ENCODE results near the gene SURF6. TPM values are rescaled to one million over a fixed set of nuclear protein-coding genes. Genes with fewer than 3 reads are reported as not detected.

SURF6 gene
- total and polyA plus RNA-seq, 2 of the 8 experiments (the other 6 are each of a cell fraction or from before 2014, with no cell fraction given) = 6.1 to 23.7 TPM

DNA sequence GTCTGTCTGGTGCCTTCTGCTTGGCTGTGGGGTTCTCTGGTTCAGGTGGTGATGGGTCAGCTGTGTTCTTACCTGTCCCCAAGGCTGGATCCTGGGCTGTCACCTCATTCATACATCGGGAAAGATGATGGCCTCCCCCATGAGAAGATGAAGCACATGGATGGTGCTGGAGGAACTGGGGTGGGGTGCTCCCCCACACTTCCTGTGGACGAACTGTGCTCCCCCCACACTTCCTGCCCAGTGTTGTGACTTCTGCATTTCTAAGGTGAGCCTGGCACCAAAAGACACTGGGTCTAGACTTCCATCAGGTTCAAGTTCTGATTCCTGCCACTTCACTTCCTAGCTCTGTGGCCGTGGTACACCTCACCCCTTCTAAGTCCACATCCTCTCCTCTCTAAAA is 4.3 kb upstream of the SURF6 start:
- TF ChIP-seq SAP30 (IDR thresholded peaks at IDR 0.05; ENCODE audit: insufficient read depth, insufficient replicate concordance, low read length) (no peak), CREB1 (IDR thresholded peaks at IDR 0.05) (no peak), SIN3A (conservative IDR thresholded peaks at IDR 0.05 in 1 of 2, IDR thresholded peaks at IDR 0.05 in 1 of 2; ENCODE audit: low read depth in 1 of 2, low read length in 2 of 2) (no peak), EP300 (IDR thresholded peaks at IDR 0.05; ENCODE audit: borderline replicate concordance in 1 of 2, low read depth in 2 of 2, low read length in 2 of 2) (no peak), CBX5 (IDR thresholded peaks at IDR 0.05; ENCODE audit: low read depth, low read length) (no peak), RFX5 (IDR thresholded peaks at IDR 0.05; ENCODE audit: borderline replicate concordance, low read depth, low read length) (no peak), CTBP2 (IDR thresholded peaks at IDR 0.05; ENCODE audit: borderline replicate concordance, insufficient read depth, insufficient read length, low read length) (no peak), SIX5 (IDR thresholded peaks at IDR 0.05; ENCODE audit: low read depth, low read length) (no peak), SRF (IDR thresholded peaks at IDR 0.05; ENCODE audit: low read depth, low read length) (no peak), TAF7 (optimal IDR thresholded peaks at IDR 0.05; ENCODE audit: borderline replicate concordance, low read depth, low read length) (no peak)
- Histone ChIP-seq H3K4me2 (ENCODE audit: insufficient read depth in 1 of 2, low read depth in 2 of 2, low read length in 2 of 2) (no peak overlapping the region), H3K9ac (replicated peaks in 1 of 4; ENCODE audit: extremely low read depth in 1 of 4, low read depth in 3 of 4, low read length in 3 of 4) (no peak overlapping the region), H4K20me1 (replicated peaks in 1 of 2; ENCODE audit: control insufficient read depth in 1 of 2, insufficient read depth in 2 of 2, low read length in 2 of 2) (peaks cover 4 to 20% of the 10 kb centered on the region in 2 experiments), H2BK20ac (ENCODE audit: low read length) (no peak overlapping the region), H2BK5ac (ENCODE audit: low read depth, low read length) (no peak overlapping the region), H3K9me3 (ENCODE audit: insufficient read depth in 2 of 2, low read depth in 1 of 2, low read length in 1 of 2) (no peaks in the 10 kb centered on the region), H3K79me1 (ENCODE audit: low read depth, low read length) (peaks cover 13% of the 10 kb centered on the region), H4K8ac (ENCODE audit: extremely low read depth, insufficient read depth, low read length) (no peak overlapping the region), H3K23ac (ENCODE audit: insufficient read length) (no peak overlapping the region), H2BK12ac (ENCODE audit: low read depth, low read length) (no peak overlapping the region), H3K23me2 (ENCODE audit: low read depth, low read length) (peaks cover 6% of the 10 kb centered on the region; the same call in 1 of the 2 replicates), H3K36me3 (ENCODE audit: control insufficient read depth in 2 of 4, insufficient read depth in 4 of 4, low read length in 3 of 4) (peaks cover 29 to 58% (median 48%) of the 10 kb centered on the region in 4 experiments), H3K27ac (ENCODE audit: low read depth, low read length) (no peak overlapping the region), H3K14ac (ENCODE audit: insufficient read length) (no peak overlapping the region), H4K91ac (replicated peaks; ENCODE audit: insufficient read length, low read length) (no peak overlapping the region), H3K4me3 (ENCODE audit: extremely low read depth in 1 of 4, insufficient read depth in 2 of 4, low read depth in 3 of 4, low read length in 4 of 4) (no peak overlapping the region), H4K5ac (ENCODE audit: insufficient read length, low read depth, low read length) (no peak overlapping the region), H3K4me1 (replicated peaks in 1 of 4; ENCODE audit: control insufficient read depth in 3 of 4, insufficient read depth in 4 of 4, low read length in 3 of 4) (peaks cover 0 to 2% (median 0%) of the 10 kb centered on the region in 4 experiments; a peak in 1 of 7 replicates), H2AK5ac (ENCODE audit: low read depth, low read length) (no peak overlapping the region), H3K27me3 (replicated peaks in 1 of 4; ENCODE audit: control insufficient read depth in 3 of 4, extremely low read depth in 1 of 4, insufficient read depth in 3 of 4, low read length in 3 of 4) (no peaks in the 10 kb centered on the region), H2BK15ac (ENCODE audit: low read length) (no peak overlapping the region), H2BK120ac (replicated peaks; ENCODE audit: low read depth, low read length) (no peak overlapping the region), H3K18ac (ENCODE audit: extremely low read depth, low read length) (no peak overlapping the region), H3K4ac (replicated peaks; ENCODE audit: insufficient read length, low read depth, low read length) (no peak overlapping the region), H2AFZ (ENCODE audit: low read length) (no peak overlapping the region), H3K56ac (replicated peaks; ENCODE audit: insufficient read length, low read depth, low read length) (no peak overlapping the region), H3K79me2 (ENCODE audit: control insufficient read depth in 1 of 2, insufficient read depth in 2 of 2, low read length in 2 of 2) (peaks cover 0 to 7% of the 10 kb centered on the region in 2 experiments; a peak in 2 of 4 replicates)
- DNase-seq (ENCODE audit: low read depth in 1 of 2, low spot score in 2 of 2) (no peak), FAIRE-seq (no peak)
- CTCF ChIA-PET (ENCODE audit: partially characterized antibody) = interaction anchor here (0.7 to 5.5 kb wide), 12 partner anchors 10 to 356 kb away, joined by 3 to 45 read pairs (median 4); partner anchors contain the start of gene SURF1
- POLR2A ChIA-PET (ENCODE audit: partially characterized antibody) = interaction anchor here (0.9 to 14.8 kb wide), 3 partner anchors 9 to 27 kb away, joined by 3 to 303 read pairs (median 25); partner anchors contain the start of genes MED22, RPL7A, SURF1 and SURF2
- 97% methylated on average over 3 of the region's 3 CpGs; no CpG with 5 or more reads in 1 of the 2 experiments for WGBS, 2 experiments (ENCODE audit: extremely low coverage in 1 of 2, insufficient coverage in 1 of 2, insufficient read length in 1 of 2, insufficient replicate concordance in 2 of 2, low coverage in 1 of 2, low lambda C conversion rate in 2 of 2, missing lambda C conversion rate in 1 of 2)
